Activated CD4-positive, alpha-beta memory T cell treated with anti-CD3 and anti-CD28 coated beads for 36 hours (primary cell): ENCODE results near the gene LAMTOR1. TPM values are rescaled to one million over a fixed set of nuclear protein-coding genes. Genes with fewer than 3 reads are reported as not detected.

ENCODE experiments used
- CTCF ChIA-PET: fragments of 350-600 bp; sonication (Branson Sonifier 250); formaldehyde crosslinking; loops from one replicate; lab custom pipeline; 2021; ENCODE audit warnings: antibody characterized with exemption, inconsistent platforms; lab: Charles Lee
- POLR2A ChIA-PET: fragments of 350-600 bp; sonication (Branson Sonifier 250); formaldehyde crosslinking; loops from one replicate; lab custom pipeline; 2021; ENCODE audit warnings: antibody characterized with exemption; lab: Charles Lee
- DNase-seq: peaks from one replicate; pipeline ENCODE4 v3.0.0-alpha.2; 2020
- H3K27ac Mint-ChIP-seq: one replicate; pipeline ENCODE4 v1.8.0; 2021; ENCODE audit warnings: mixed read lengths
- H3K27me3 Mint-ChIP-seq: one replicate; pipeline ENCODE4 v1.8.0; 2021; ENCODE audit warnings: mixed read lengths
- H3K36me3 Mint-ChIP-seq: one replicate; pipeline ENCODE4 v1.8.0; 2021; ENCODE audit warnings: mixed read lengths
- H3K4me1 Mint-ChIP-seq: one replicate; pipeline ENCODE4 v1.8.0; 2021; ENCODE audit warnings: low read depth, mixed read lengths
- H3K4me3 Mint-ChIP-seq: one replicate; pipeline ENCODE4 v1.8.0; 2021; ENCODE audit warnings: mild to moderate bottlenecking, mixed read lengths
- H3K9me3 Mint-ChIP-seq: one replicate; pipeline ENCODE4 v1.8.0; 2021; ENCODE audit warnings: mixed read lengths
- intact Hi-C: fragments of 100-400 bp; cut with micrococcal nuclease; formaldehyde crosslinking; loops from one replicate; pipeline ENCODE4 v1.15.1; 2023
- total RNA-seq, 2 experiments: library from RNA; stranded (reverse); gene quantifications; one replicate each; pipeline ENCODE4 v1.2.3, GENCODE V29; 2021

Gene LAMTOR1
- total RNA-seq, 2 experiments from 2014 or later: 54.3 to 56.2 TPM

DNA sequence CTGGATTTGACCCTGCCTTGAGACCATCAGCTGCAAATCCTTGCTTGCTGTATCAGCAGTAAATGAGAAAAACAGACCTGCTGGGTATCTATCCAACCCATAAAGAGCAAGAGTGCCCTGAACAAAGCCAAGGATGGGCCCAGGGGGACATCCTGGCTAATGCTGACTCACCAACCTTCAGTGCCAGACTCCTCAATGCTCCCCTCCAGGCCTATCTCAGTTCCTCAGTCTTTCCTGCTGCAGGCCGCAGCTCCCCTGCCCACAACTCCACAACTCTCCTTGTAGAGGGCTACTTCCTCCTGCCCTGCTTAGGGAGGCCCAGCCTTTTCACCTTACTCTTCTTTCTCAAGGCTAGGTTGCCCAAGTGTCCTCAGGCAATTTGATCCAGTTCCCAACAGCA is 2.6 kb downstream of the LAMTOR1 start:
- peaks cover 37% of the 10 kb centered on the region for H3K4me1 Mint-ChIP-seq
- ChIA-PET POLR2A (interaction anchor here (1.4 kb wide), 1 partner anchor 12 kb away, joined by 4 read pairs; the partner anchor contains the start of gene ANAPC15), CTCF (interaction anchor here (1.2 to 4.8 kb wide), 5 partner anchors 10 to 123 kb away, joined by 3 to 31 read pairs (median 4); no protein-coding TSS in a partner anchor)
- H3K9me3 Mint-ChIP-seq: no peaks in the 10 kb centered on the region
- DNase-seq: no peak
- no peaks in the 10 kb centered on the region for H3K27me3 Mint-ChIP-seq
- intact Hi-C loops: no loop called here
- no peak overlapping the region for H3K4me3 Mint-ChIP-seq
- peaks cover 22% of the 10 kb centered on the region for H3K36me3 Mint-ChIP-seq
- peak overlapping the region; percentile 21 for H3K27ac Mint-ChIP-seq

DNA sequence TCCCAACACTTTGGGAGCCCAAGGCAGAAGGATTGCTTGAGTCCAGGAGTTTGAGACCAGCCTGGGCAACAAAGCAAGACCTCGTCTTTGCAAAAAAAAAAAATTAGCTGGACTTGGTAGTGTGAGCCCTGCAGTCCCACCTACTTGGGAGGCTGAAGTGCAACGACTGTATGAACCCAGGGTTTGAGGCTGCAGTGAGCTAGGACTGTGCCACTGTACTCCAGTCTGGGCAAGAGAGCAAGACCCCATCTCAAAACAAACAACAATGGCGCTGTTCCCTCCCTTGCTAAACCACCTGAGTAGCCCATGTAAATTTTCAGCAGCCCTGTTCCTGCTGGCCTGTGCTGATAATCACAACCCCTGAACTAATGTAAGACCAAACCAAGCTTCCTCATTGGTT is 3.1 kb downstream of the LAMTOR1 start:
- H3K27ac Mint-ChIP-seq: no peak overlapping the region
- CTCF ChIA-PET: interaction anchor here (1.3 to 4.8 kb wide), 5 partner anchors 9 to 138 kb away, joined by 3 to 31 read pairs (median 5); no protein-coding TSS in a partner anchor

GRCh38 chr11:72098741-72099140 is 4.4 kb downstream of the LAMTOR1 start:
- CTCF ChIA-PET: interaction anchor here (0.6 to 4.8 kb wide), 6 partner anchors 8 to 336 kb away, joined by 3 to 31 read pairs (median 4); partner anchors contain the start of gene CLPB
- POLR2A ChIA-PET: interaction anchor here (0.9 kb wide), 1 partner anchor 13 kb away, joined by 3 read pairs; no protein-coding TSS in a partner anchor

More for the DNA sequence above, 3.1 kb downstream of the LAMTOR1 start:
- Mint-ChIP-seq H3K36me3 (peaks cover 23% of the 10 kb centered on the region), H3K4me3 (no peak overlapping the region), H3K4me1 (peaks cover 37% of the 10 kb centered on the region), H3K9me3 (no peaks in the 10 kb centered on the region), H3K27me3 (no peaks in the 10 kb centered on the region)
- POLR2A ChIA-PET: interaction anchor here (1.4 kb wide), 1 partner anchor 12 kb away, joined by 4 read pairs; the partner anchor contains the start of gene ANAPC15
- intact Hi-C loops: no loop called here
- DNase-seq: no peak

DNA sequence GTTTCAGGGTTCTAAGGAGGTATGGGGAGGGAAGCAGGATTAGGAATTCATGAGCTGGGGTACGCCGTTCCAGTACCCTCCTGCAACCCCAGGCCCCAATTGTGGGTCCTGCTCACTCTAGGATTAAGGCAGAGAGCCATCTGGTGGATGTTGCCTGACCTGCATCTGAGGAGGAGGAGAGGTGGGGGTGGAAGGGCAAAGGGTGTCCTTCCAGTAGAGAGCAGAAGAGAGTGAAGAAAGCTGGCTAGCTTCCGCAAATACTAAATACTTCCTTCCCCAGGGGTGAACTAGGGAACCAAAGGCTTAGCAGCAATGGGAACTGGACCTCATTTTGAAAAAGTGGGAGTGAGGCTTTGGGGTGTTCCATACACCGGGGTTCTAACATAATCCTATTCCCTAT is 11.8 kb downstream of the LAMTOR1 start:
- POLR2A ChIA-PET: interaction anchor here (1.5 kb wide), 1 partner anchor 9 kb away, joined by 7 read pairs; no protein-coding TSS in a partner anchor

More at GRCh38 chr11:72098741-72099140, 4.4 kb downstream of the LAMTOR1 start:
- Mint-ChIP-seq H3K27ac (no peak overlapping the region), H3K4me3 (no peak overlapping the region), H3K4me1 (peaks cover 31% of the 10 kb centered on the region), H3K36me3 (peaks cover 29% of the 10 kb centered on the region), H3K27me3 (no peaks in the 10 kb centered on the region), H3K9me3 (no peaks in the 10 kb centered on the region)
- no peak for DNase-seq
- intact Hi-C loops: no loop called here

DNA sequence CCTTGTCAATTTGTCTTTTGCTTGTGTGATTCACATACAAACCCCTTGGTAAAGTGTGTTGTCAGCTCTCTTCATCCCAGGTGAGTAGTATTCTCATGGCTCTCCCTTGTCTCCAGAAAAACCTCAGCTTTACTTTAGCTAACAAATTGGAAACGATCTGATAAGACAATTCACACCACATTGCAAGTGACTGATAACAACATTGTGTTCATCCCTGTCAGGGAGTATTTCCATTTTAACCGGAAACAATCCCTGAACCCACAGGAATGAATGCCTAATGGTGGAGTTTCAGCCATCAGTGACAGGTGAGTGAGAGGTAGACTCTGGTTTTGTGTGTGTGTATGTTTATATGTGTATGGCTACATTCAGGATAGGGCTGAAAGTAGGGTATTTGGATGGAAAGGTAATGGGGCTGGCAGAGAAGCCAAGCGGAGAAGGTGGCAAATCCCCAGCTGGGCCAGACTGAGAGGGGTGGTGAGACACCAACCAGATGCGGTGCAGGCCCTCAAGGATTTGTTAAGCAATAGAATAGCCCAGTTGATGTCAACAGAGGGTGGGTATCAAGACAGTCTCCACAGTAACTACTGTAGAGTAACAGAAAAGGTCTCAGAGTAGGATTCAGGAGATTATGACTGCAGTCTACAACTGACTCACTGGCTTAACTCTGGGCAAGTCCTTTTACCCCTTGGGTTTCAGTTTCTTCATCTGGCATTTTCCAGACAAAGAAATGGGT is 14.9 kb downstream of the LAMTOR1 start:
- ChIA-PET POLR2A (no interaction called here), CTCF (interaction anchor here (5.7 kb wide), 1 partner anchor 63 kb away, joined by 40 read pairs; no protein-coding TSS in a partner anchor)
- Mint-ChIP-seq H3K4me1 (peaks cover 15% of the 10 kb centered on the region), H3K27ac (peak overlapping the region; percentile 5), H3K9me3 (no peaks in the 10 kb centered on the region), H3K4me3 (no peak overlapping the region), H3K27me3 (no peaks in the 10 kb centered on the region), H3K36me3 (no peaks in the 10 kb centered on the region)
- no peak for DNase-seq
- intact Hi-C loops: no loop called here

More for the DNA sequence above, 11.8 kb downstream of the LAMTOR1 start:
- intact Hi-C loops: loop anchor here (1.0 kb wide), 2 partner anchors 66 to 114 kb away; no protein-coding TSS in a partner anchor
- H3K4me1 Mint-ChIP-seq: peaks cover 9% of the 10 kb centered on the region
- no peaks in the 10 kb centered on the region for H3K27me3 Mint-ChIP-seq
- peak; percentile 76 for DNase-seq
- H3K27ac Mint-ChIP-seq: no peak overlapping the region
- H3K4me3 Mint-ChIP-seq: no peak overlapping the region
- peaks cover 7% of the 10 kb centered on the region for H3K36me3 Mint-ChIP-seq
- H3K9me3 Mint-ChIP-seq: no peaks in the 10 kb centered on the region
- CTCF ChIA-PET: interaction anchor here (0.6 to 5.1 kb wide), 25 partner anchors 9 to 340 kb away, joined by 3 to 179 read pairs (median 6); partner anchors contain the start of genes ANAPC15, LAMTOR1 and TOMT

DNA sequence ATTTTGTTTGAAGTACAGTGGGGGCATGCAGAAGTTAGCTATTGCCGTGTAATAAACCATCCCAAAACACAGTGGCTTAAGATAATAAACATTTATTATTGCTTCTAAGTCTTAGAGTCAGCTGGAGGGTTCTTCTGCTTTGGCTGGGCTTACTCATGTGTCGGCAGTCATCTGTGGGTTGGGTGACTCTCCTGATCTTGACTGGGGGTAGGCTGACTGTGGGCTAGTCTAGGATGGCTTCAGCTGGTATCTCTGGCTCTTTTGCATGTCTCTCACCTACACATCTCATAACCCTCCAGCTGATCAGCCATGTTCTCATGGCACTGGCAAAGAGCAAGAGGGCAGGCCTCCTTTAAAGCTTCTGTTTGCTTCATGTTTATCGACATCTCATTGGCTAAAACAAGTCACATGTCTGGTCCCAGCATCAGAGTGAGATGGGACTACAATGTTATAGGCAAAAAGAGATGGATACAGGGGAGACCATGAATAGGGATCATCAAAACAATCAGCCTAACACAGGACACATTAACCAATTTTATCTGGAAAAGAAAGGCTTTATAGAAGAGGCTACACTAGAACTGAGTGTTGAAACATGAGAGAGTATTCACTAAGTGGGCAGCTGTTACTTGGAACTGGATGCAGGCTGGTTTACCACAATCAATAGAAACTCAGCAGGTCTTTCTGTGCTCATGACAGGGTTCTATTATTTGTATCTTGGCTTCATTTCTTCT is 17.3 kb downstream of the LAMTOR1 start:
- intact Hi-C loops: no loop called here
- ChIA-PET CTCF (interaction anchor here (1.1 to 5.7 kb wide), 3 partner anchors 58 to 109 kb away, joined by 4 to 40 read pairs (median 14); no protein-coding TSS in a partner anchor), POLR2A (no interaction called here)
- Mint-ChIP-seq H3K4me1 (peaks cover 23% of the 10 kb centered on the region), H3K36me3 (no peaks in the 10 kb centered on the region), H3K4me3 (no peak overlapping the region), H3K27me3 (no peaks in the 10 kb centered on the region), H3K27ac (peak overlapping the region; percentile 1), H3K9me3 (no peaks in the 10 kb centered on the region)
- no peak for DNase-seq

DNA sequence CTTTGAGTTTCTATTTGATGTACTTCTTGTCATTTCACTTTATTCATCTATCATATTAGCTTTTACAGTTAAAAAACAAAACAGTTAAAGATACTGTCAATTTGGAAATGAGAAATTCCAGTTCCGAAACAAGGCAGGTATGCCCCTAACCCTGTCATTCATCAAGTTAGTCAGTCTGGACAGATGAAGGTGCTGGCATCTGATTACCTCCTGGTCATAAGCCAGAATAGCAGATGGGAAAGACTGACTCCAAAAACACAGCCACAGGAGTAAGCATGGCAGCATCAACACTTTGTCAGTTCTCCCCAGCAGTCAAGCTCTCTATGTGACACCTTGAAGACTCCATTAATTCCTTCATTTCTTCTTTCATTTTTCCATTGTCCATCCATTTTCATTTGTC is 18.1 kb downstream of the LAMTOR1 start:
- Mint-ChIP-seq H3K4me1 (peaks cover 25% of the 10 kb centered on the region), H3K27me3 (no peaks in the 10 kb centered on the region), H3K9me3 (no peaks in the 10 kb centered on the region), H3K4me3 (no peak overlapping the region), H3K36me3 (peaks cover 2% of the 10 kb centered on the region), H3K27ac (no peak overlapping the region)
- intact Hi-C loops: no loop called here
- ChIA-PET CTCF (interaction anchor here (2.4 to 5.7 kb wide), 2 partner anchors 59 kb away, joined by 14 to 40 read pairs; no protein-coding TSS in a partner anchor), POLR2A (no interaction called here)
- DNase-seq: no peak

DNA sequence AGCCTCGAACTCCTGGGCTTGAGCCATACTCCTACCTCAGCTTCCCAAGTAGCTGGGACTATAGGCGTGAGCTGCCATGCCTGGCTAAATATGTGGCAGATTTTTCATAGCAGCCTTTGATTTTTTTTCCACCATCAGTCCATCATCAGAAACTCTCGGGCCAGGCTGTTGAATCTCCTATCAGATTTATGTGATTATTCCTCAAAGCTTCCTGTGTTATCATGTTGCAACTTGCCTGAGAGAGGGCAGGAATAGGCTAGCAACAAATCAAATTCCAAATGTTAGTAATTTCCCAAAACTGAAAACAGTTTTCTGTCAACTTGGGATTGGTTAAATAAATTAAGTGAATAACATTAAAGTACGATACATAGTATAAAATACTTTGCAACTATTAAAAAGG is 19.0 kb downstream of the LAMTOR1 start:
- peaks cover 26% of the 10 kb centered on the region for H3K4me1 Mint-ChIP-seq
- no peak overlapping the region for H3K4me3 Mint-ChIP-seq
- ChIA-PET CTCF (interaction anchor here (5.7 kb wide), 1 partner anchor 59 kb away, joined by 40 read pairs; no protein-coding TSS in a partner anchor), POLR2A (no interaction called here)
- H3K36me3 Mint-ChIP-seq: peaks cover 2% of the 10 kb centered on the region
- no peak for DNase-seq
- H3K27ac Mint-ChIP-seq: no peak overlapping the region
- no peaks in the 10 kb centered on the region for H3K27me3 Mint-ChIP-seq
- no peaks in the 10 kb centered on the region for H3K9me3 Mint-ChIP-seq
- intact Hi-C loops: no loop called here

DNA sequence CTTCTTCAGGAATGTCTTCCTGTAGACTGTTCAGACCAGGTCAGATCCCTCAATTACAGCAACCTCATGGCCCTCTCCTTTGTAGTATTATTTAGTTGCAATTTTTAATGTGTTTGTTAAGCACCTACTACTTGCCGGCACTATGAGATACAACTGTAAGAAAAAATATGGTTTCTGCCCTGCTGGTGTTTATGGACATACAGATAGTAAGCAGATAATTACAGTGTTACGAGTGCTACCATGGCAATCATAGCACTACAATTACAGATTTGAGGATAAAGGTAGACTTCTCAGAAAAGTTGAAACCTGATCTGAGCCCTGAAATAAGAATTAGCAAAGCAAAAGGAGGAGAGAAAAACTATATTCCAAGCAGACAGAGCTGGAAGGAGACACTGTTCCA is 19.7 kb downstream of the LAMTOR1 start:
- H3K4me3 Mint-ChIP-seq: no peak overlapping the region
- H3K9me3 Mint-ChIP-seq: no peaks in the 10 kb centered on the region
- no peak overlapping the region for H3K27ac Mint-ChIP-seq
- ChIA-PET CTCF (interaction anchor here (5.7 kb wide), 1 partner anchor 58 kb away, joined by 40 read pairs; no protein-coding TSS in a partner anchor), POLR2A (no interaction called here)
- DNase-seq: no peak
- peaks cover 2% of the 10 kb centered on the region for H3K36me3 Mint-ChIP-seq
- intact Hi-C loops: no loop called here
- peaks cover 32% of the 10 kb centered on the region for H3K4me1 Mint-ChIP-seq
- no peaks in the 10 kb centered on the region for H3K27me3 Mint-ChIP-seq

- DNase-seq: no peak
- peaks cover 2% of the 10 kb centered on the region for H3K36me3 Mint-ChIP-seq
- intact Hi-C loops: no loop called here
- peaks cover 36% of the 10 kb centered on the region for H3K4me1 Mint-ChIP-seq
- no peaks in the 10 kb centered on the region for H3K9me3 Mint-ChIP-seq
- ChIA-PET POLR2A (interaction anchor here (1.2 to 1.4 kb wide), 3 partner anchors 9 to 42 kb away, joined by 3 to 7 read pairs (median 3); partner anchors contain the start of gene ANAPC15), CTCF (interaction anchor here (0.9 to 2.0 kb wide), 6 partner anchors 9 to 62 kb away, joined by 3 to 19 read pairs (median 4); no protein-coding TSS in a partner anchor)
- peak overlapping the region; percentile 92 for H3K4me3 Mint-ChIP-seq
- peak overlapping the region; percentile 60 for H3K27ac Mint-ChIP-seq
- H3K27me3 Mint-ChIP-seq: no peaks in the 10 kb centered on the region
Observed at GRCh38 chr11:72081821-72082453, 21.2 kb downstream of the LAMTOR1 start.

- H3K27ac Mint-ChIP-seq: peak overlapping the region; percentile 96
- H3K4me1 Mint-ChIP-seq: peaks cover 35% of the 10 kb centered on the region
- POLR2A ChIA-PET: interaction anchor here (0.6 to 1.4 kb wide), 4 partner anchors 10 to 133 kb away, joined by 3 to 7 read pairs (median 4); partner anchors contain the start of gene ANAPC15
- H3K4me3 Mint-ChIP-seq: peak overlapping the region; percentile 92
- H3K27me3 Mint-ChIP-seq: no peaks in the 10 kb centered on the region
- CTCF ChIA-PET: interaction anchor here (0.9 to 2.0 kb wide), 4 partner anchors 10 to 63 kb away, joined by 3 to 19 read pairs (median 8); no protein-coding TSS in a partner anchor
- no peak for DNase-seq
- H3K36me3 Mint-ChIP-seq: peaks cover 2% of the 10 kb centered on the region
- H3K9me3 Mint-ChIP-seq: no peaks in the 10 kb centered on the region
- intact Hi-C loops: no loop called here
Observed at GRCh38 chr11:72081184-72081644, 21.9 kb downstream of the LAMTOR1 start.
